ENCODE data around the gene CTNNA3. TPM values are rescaled to one million over a fixed set of nuclear protein-coding genes. Genes with fewer than 3 reads are reported as not detected.

CTNNA3 gene
- total RNA-seq, 6 experiments from 2014 or later = 0.19 to 3.6 (median 1.2) TPM

DNA sequence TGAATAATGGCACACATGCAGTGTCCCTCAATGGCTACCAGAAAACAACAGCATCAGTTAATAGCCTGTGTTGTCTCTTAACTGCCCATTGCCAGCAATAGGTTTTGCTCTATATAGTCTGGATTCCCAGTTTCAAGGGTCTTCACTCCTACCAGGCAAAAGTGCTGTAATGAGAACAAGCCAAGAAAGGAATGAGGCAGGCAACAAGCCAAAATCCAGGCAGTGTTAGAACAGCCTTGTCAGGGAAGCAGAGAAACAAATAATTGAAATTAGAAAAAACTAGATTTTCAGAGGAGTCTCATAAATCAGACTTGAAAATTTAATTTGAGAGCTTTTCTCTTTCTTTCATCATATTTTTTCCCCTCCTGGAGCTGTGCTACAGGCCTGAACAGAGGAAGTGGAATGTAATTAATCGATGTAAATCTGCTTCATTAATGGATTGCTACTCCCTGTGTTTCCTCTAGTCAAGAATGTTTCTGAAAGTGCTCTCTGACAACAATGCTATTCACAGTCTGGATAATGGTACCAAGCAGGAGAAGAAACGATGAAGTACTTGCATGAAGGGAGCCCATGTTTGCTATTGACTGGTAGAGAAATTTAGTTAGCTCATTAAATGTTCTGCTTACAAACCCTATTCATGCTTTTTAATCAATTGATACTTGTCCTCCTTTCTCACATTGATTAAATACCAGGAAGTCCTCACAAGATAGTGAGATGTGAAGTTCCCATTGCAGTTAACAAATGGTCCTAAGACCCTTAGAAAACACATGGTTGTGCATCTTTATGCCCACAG, 972.2 kb downstream of the CTNNA3 start:
- no peaks in the 10 kb centered on the region for H3K27me3 ChIP-seq
- H3K27ac ChIP-seq = no peak overlapping the region
- DNase-seq = no peak
- ATAC-seq = no peak
- no peaks in the 10 kb centered on the region for H3K9me3 ChIP-seq
- H3K4me3 ChIP-seq = no peak overlapping the region
- H3K4me1 ChIP-seq = no peaks in the 10 kb centered on the region
- intact Hi-C loops (cut with DNase I) = no loop called here
- no peak for TF ChIP-seq POLR2A (IDR thresholded peaks at IDR 0.05)
- TF ChIP-seq, protein P1, sequence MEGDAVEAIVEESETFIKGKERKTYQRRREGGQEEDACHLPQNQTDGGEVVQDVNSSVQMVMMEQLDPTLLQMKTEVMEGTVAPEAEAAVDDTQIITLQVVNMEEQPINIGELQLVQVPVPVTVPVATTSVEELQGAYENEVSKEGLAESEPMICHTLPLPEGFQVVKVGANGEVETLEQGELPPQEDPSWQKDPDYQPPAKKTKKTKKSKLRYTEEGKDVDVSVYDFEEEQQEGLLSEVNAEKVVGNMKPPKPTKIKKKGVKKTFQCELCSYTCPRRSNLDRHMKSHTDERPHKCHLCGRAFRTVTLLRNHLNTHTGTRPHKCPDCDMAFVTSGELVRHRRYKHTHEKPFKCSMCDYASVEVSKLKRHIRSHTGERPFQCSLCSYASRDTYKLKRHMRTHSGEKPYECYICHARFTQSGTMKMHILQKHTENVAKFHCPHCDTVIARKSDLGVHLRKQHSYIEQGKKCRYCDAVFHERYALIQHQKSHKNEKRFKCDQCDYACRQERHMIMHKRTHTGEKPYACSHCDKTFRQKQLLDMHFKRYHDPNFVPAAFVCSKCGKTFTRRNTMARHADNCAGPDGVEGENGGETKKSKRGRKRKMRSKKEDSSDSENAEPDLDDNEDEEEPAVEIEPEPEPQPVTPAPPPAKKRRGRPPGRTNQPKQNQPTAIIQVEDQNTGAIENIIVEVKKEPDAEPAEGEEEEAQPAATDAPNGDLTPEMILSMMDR (IDR thresholded peaks at IDR 0.05) = no peak
- no peaks in the 10 kb centered on the region for H3K36me3 ChIP-seq
- 53% methylated on average over 2 of the region's 2 CpGs for WGBS (ENCODE audit: insufficient coverage, low coverage, low lambda C conversion rate, missing lambda C conversion rate)

DNA sequence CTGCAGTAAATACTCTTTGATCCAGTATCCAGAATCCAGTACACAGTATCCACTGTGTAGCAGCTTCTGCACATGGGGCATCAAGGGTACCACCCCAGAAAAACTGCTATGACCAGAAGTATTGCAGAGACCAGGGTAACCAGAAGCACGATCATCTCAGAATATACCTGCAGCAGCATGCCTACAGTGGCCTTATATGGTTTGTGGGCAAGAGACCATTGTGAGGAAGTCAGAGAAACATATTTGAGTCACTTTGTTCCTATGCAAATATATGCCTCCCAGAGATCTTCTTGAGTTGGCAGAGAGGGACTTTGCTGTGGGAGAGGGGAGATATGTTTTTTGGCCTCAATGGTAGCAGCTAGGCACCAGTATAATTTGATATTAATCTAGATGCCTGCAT, 976.5 kb downstream of the CTNNA3 start:
- no peak overlapping the region for H3K27ac ChIP-seq
- no peak for ATAC-seq
- no peaks in the 10 kb centered on the region for H3K9me3 ChIP-seq
- H3K36me3 ChIP-seq = no peaks in the 10 kb centered on the region
- H3K4me1 ChIP-seq = no peaks in the 10 kb centered on the region
- WGBS (ENCODE audit: insufficient coverage, low coverage, low lambda C conversion rate, missing lambda C conversion rate) = no CpG with 5 or more reads among the region's 1 CpG
- no peak overlapping the region for H3K4me3 ChIP-seq
- DNase-seq = no peak
- intact Hi-C loops (cut with DNase I) = no loop called here
- no peak for TF ChIP-seq POLR2A (IDR thresholded peaks at IDR 0.05)
- TF ChIP-seq, protein P1 (IDR thresholded peaks at IDR 0.05) = no peak
- H3K27me3 ChIP-seq = no peaks in the 10 kb centered on the region

DNA sequence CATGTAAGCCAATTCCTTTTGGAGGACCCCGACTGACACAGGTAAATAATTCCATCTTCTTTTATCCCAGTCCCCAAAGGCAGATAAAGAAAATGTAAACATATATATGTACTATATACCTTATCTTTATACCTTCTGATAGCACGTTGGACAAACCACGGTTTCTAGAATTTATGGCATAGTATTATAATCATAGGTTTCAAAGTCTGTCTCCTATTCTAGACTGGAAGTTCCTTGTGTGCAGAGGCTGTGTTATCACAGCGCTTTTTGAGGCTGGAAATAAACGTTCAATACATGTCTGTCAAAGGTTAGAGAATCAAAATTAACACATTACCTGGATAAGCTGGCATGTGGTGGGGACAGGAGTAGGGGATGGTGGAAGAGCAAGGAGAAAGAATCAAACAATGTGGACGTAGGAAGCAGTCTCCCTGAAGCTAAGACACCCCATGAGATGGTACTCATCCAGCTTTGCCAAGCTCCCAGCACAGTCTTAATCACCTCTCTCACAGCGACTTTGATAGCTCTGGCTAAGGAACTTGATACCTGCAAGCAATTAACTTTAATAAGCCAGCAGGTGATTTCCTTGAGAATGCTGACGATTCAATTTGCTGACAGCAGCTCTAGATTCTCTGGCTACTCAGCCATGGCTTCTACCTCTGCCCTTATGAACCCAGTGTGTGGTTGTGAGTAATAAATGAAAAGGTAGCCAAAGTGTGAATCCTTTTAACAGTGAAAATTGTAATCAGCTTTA, 978.6 kb downstream of the CTNNA3 start:
- H3K27ac ChIP-seq = no peak overlapping the region
- no peak for TF ChIP-seq POLR2A (IDR thresholded peaks at IDR 0.05)
- TF ChIP-seq, protein P1 (IDR thresholded peaks at IDR 0.05) = no peak
- H3K4me1 ChIP-seq = no peaks in the 10 kb centered on the region
- DNase-seq = no peak
- no peak overlapping the region for H3K4me3 ChIP-seq
- H3K27me3 ChIP-seq = no peaks in the 10 kb centered on the region
- H3K36me3 ChIP-seq = no peaks in the 10 kb centered on the region
- intact Hi-C loops (cut with DNase I) = no loop called here
- no peak for ATAC-seq
- H3K9me3 ChIP-seq = no peaks in the 10 kb centered on the region
- WGBS (ENCODE audit: insufficient coverage, low coverage, low lambda C conversion rate, missing lambda C conversion rate) = 71% methylated on average over 8 of the region's 8 CpGs

DNA sequence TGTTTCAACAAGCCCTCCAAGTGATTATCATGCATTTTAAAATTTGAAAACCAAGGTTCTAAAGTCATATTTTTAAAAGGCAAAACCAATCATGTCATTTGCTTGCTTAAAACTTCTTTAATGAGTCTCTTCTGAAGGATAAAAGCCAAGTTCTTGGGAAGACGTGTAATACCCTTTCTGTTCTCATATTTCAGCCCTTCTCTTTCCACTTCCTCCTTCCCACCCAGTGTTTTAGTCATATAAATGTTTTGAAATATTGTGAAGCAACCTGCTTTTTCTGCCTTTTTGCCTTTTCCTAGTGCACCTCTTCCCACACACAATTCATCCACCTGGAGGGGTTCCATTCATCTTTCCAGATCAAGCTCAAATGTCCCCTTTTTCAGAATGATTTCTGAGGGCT, 981.3 kb downstream of the CTNNA3 start:
- no peaks in the 10 kb centered on the region for H3K36me3 ChIP-seq
- ATAC-seq (no peak), DNase-seq (no peak)
- TF ChIP-seq POLR2A (IDR thresholded peaks at IDR 0.05) = no peak
- TF ChIP-seq, protein P1 (IDR thresholded peaks at IDR 0.05) = no peak
- no peaks in the 10 kb centered on the region for H3K27me3 ChIP-seq
- intact Hi-C loops (cut with DNase I) = no loop called here
- WGBS (ENCODE audit: insufficient coverage, low coverage, low lambda C conversion rate, missing lambda C conversion rate) = 39% methylated on average over 1 of the region's 1 CpG
- no peaks in the 10 kb centered on the region for H3K4me1 ChIP-seq
- H3K4me3 ChIP-seq = no peak overlapping the region
- H3K27ac ChIP-seq = no peak overlapping the region
- H3K9me3 ChIP-seq = no peaks in the 10 kb centered on the region

Measured in right lobe of liver (tissue), 6 donors.